ENCODE measurements around the gene ERC1.

DNA sequence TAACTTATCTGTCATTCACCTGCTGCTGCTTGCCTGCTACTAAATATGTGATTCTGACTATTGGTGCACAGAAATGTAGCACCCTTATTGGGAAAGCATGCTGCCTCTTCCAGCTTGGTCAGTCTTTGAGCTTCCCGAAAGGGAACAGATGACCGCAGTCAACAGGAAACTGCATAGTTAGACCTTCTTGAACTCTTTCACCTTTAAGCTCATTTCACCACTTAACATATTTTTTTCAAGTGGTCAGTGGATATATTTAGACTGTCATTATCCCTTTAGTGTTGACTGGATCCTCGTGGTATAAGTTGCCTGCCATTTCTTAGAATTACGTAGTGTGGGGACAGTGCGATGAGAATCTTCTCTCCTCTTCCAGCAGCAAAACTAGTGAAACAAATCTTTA, 378.4 kb downstream of the ERC1 start:
- TF ChIP-seq POLR2A (IDR thresholded peaks at IDR 0.05; ENCODE audit: extremely low read depth, insufficient read length) (no peak), MYC (IDR thresholded peaks at IDR 0.05; ENCODE audit: low read depth, low read length) (no peak)
- TF ChIP-seq, protein P1, sequence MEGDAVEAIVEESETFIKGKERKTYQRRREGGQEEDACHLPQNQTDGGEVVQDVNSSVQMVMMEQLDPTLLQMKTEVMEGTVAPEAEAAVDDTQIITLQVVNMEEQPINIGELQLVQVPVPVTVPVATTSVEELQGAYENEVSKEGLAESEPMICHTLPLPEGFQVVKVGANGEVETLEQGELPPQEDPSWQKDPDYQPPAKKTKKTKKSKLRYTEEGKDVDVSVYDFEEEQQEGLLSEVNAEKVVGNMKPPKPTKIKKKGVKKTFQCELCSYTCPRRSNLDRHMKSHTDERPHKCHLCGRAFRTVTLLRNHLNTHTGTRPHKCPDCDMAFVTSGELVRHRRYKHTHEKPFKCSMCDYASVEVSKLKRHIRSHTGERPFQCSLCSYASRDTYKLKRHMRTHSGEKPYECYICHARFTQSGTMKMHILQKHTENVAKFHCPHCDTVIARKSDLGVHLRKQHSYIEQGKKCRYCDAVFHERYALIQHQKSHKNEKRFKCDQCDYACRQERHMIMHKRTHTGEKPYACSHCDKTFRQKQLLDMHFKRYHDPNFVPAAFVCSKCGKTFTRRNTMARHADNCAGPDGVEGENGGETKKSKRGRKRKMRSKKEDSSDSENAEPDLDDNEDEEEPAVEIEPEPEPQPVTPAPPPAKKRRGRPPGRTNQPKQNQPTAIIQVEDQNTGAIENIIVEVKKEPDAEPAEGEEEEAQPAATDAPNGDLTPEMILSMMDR (IDR thresholded peaks at IDR 0.05; ENCODE audit: low read depth, low read length) = no peak

All from NB4 (cell line).